SIG-M5 (cell line): Measurements from ENCODE around the gene ABCB10.
"Not testable (repeated sequence)": the region's sequence is repeated elsewhere in the genome, so short reads cannot be mapped to it uniquely, and the experiment has no call there.

ENCODE experiments used
- DNase-seq: peaks from one replicate; lab custom pipeline; 2025; lab: John Stamatoyannopoulos, UW

The ABCB10 gene

DNA sequence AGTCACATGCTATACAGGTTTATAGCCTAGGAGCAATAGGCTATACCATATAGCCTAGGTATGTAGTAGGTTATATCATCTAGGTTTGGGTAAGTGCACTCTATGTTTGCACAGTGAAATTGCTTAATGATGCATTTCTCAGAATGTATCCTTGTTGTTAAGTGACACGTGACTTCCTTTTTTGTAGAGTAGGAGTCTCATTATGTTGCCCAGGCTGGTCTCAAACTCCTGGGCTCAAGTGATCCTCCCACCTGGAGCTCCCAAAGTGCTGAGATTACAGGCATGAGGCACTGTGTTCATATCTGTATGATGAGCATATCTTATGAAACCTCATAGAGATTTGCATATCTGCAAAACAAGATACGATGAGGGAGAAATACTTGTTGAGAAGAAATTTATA lies 13.8 kb upstream of the ABCB10 start:
- DNase-seq, result no peak

DNA sequence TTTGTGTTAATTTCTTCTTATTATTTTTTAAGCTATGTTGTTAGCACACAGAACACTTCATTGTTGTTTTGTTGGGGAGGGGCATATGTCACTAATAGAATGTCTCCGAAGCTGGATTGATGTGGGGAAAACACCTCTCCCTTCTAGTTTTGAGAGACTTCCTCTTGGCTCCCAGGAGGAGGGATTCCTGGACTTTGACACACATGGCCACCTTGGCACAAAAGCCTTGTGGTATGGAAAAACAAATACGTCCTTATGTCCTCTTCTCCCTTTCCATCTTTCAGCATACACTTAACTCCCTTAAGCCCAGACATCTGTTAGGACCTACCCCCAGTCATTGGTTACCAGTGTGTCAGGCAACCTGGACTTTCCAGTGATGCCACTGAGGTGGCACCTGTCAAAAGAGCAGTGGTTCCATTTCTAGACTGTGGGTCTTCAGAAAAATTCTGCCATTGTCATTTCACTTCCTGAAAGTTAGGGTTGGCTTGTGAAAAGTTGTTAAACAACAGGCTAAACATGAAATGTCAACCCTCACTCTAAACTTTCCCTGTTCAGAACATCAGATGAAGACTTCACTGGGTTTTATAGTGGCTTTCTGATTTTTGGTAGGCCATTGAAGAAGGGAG lies 12.5 kb upstream of the ABCB10 start:
- DNase-seq, result no peak

DNA sequence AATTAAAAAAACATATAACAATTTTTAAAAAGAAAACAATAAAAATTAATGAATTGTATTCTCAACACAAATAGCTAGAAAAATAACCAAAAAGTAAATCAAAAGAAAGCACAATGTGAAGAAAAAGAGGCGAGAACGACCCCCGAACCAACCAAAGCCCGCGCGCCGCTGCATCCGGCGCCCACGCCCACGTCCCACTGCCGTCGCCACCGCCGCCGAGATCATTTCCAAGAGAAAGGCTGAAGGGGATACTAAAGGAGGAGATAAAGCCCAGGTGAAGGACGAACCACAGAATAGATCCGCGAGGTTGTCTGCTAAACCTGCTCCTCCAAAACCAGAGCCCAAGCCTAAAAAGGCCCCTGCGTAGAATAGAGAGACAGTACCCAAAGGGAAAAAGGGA lies 11.8 kb upstream of the ABCB10 start:
- no peak for DNase-seq

DNA sequence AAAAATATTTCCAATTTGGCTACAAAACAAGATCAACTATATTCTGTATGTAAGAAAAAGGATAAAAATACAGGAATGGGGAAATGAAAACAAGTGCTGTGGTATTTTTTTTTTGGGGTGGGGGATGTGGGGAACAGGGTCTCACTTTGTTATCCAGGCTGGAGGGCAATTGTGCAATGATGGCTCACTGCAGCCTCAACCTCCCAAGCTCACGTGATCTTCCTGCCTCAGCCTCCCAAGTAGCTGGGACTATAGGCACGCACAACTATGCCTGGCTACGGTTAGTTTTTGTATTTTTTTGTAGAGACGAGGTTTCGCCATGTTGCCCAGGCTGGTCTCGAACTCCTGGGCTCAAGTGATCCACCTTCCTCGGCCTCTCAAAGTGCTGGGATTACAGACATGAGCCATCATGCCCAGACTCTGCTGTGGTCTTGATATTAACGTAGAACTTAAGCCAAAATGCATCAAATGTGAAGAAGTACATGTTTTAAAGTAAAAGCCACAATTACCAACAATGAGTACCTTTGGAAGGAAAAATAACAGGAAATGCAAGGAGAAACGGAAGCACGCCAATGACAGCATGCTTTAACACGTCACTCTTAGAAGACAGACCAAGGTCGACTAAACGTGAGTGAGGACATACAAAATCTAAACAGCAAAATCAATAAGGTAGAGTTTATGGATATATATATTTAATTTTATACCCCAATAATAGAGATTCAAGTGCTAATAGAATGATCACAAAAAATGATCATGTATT lies 8.8 kb upstream of the ABCB10 start:
- peak; percentile 65 for DNase-seq

DNA sequence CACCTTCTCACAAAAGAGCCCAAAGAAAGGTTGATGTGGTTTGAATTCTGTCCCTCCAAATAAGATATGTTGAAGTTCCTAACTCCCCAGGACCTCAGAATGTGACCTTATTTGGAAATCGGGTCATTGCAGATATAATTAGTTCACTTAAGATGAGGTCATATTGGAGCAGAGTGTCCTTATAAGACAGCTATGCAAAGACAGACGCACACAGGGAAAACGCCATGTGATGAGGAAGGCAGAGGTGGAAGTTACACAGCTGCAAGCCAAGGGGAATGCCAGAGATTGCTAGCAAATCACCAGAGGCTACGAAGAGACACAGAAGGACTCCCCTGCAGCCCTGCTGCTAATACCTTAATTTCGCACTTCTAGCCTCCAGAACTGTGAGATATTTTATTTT lies 5.2 kb upstream of the ABCB10 start:
- no peak for DNase-seq

DNA sequence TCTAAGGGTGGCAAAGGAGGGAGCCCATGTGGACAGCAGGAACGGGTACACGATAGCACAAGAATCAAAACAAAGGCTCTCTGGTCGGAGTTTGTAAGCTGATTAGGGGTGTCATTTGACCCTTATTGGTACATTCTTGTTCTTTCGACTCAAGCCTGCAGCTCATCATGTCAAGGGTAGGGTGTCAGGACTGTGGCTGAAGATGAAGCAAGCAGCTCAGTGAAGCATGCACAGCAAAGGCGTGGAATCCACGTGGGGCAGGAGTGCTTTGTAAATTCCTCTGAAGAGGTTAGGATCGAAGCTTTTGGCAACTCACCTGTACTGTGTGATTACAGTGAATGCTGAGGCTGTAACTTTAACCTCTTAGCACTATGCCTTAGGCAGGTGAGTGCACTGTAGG lies 4.7 kb upstream of the ABCB10 start:
- no peak for DNase-seq

DNA sequence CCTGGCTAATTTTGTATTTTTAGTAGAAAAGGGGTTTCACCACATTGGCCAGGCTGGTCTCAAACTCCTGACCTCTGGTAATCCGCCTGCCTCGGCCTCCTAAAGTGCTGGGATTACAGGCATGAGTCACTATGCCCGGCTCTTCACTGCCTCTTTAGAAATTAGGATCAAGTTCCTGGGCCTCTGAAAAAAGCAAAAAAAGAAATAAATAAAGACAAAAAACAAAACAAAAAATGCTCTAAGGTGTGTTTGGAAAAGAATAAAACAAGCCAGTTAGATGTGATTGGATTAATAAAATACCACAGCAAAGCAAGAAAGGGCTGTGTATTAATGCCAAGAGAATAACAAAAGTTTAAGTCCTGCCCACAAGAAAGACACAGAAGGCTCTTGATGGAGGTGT lies 4.2 kb upstream of the ABCB10 start:
- no peak for DNase-seq

DNA sequence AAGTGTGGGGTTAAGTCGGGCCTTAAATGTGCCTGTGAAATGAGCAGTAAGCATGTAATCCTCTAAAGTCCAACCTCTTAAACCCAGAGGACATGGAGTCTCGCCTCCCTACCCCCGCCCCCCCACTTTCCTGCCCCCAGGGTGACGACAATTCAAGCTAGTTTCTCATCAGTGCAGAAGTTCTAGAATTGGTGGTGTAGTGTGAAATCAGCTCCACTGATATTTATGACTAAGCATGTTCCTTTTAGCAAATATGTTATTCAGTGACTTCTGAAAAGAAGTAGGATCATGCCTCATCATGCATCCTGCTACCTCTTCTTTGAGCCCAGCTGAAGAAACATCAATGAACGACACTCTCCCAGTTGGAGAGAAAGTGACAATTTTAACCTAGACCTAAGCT lies 2.6 kb upstream of the ABCB10 start:
- no peak for DNase-seq

DNA sequence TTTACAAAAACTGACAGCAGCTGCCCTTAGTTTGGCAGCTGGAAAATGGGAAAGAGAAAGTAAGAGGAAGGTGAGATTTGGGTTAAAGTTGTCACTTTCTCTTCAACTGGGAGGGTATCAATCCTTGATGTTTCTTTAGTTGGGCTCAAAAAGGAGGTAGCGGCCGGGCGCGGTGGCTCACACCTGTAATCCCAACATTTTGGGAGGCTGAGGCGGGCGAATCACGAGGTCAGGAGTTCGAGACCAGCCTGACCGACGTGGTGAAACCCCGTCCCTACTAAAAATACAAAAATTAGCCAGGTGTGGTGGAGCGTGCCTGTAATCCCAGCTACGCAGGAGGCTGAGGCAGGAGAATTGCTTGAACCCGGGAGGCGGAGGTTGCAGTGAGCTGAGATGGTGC lies 1.6 kb upstream of the ABCB10 start:
- not testable (repeated sequence) for DNase-seq

DNA sequence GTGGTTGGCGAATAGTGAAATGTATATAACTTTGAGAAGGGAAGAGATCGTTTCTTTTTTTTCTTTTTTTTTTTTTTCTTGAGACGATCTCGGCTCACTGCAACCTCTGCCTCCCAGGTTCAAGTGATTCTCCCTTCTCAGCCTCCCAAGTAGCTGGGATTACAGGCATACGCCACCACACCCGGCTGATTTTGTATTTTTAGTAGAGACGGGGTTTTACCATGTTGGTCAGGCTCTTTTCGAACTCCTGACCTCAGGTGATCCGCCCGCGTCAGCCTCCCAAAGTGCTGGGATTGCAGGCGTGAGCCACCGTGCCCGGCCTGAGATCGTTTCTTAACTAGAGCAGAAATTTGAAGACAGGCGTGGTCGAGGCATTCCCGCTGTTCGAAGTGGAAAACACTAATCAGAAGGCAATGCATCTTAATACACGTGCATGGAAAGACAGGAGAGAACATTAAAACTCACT lies 862 bp upstream of the ABCB10 start:
- DNase-seq, result not testable (repeated sequence)

DNA sequence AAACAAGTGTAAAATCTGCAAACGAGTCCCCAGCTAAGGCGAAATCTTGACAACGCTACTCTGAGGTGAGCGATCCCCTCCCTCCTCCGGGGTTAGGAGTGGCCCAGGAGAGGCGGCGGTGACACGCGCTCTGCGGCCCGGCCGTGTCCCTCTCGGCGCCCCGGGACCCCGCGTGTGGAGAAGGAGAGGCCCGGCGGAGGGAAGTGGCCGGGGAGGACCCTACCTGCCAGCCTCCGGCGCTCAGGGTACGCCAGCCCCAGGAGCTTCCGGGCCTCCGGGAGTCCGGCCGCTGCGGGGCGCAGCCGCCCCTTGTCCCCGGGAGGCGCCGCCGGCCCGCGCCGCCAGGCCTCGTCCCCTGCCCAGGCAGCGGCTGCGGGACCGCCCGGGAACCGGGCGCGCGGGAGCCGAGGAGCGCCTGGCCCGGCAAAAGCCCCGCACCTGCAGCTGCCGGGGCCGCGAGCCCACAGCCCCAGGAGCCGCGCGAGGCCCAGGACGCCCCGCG lies 543 bp downstream of the ABCB10 start:
- DNase-seq, result no peak

DNA sequence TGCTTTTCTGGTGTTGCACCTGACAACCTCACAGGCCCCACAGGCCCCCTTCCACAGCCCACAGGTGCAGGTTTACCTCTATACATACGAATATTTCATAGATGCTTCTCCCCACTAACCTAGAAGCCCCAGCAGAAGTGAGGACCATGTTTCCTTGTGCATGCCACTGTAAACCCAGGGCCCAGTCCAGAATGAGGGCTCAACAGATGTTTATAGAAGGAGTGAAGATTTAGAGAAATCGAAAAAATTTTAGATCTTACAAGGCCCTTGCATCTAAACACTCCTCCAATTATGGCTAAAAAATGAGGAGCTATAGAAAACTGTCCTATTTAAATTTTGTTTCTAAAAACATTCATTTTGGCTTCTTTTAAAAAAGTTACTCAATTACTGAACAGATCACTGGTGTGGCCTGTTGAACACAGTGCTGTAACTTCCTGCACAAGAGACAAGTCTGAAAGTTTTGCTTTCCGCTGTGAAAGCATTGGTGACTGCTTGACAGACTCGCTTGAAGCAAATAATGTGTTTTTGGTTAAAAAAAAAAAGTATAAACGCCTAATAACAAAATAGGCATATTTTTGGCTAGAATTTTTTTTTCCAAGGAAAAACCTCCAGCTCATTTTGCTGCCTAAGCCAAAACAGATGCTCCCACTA lies 1.2 kb downstream of the ABCB10 start:
- DNase-seq, result no peak

DNA sequence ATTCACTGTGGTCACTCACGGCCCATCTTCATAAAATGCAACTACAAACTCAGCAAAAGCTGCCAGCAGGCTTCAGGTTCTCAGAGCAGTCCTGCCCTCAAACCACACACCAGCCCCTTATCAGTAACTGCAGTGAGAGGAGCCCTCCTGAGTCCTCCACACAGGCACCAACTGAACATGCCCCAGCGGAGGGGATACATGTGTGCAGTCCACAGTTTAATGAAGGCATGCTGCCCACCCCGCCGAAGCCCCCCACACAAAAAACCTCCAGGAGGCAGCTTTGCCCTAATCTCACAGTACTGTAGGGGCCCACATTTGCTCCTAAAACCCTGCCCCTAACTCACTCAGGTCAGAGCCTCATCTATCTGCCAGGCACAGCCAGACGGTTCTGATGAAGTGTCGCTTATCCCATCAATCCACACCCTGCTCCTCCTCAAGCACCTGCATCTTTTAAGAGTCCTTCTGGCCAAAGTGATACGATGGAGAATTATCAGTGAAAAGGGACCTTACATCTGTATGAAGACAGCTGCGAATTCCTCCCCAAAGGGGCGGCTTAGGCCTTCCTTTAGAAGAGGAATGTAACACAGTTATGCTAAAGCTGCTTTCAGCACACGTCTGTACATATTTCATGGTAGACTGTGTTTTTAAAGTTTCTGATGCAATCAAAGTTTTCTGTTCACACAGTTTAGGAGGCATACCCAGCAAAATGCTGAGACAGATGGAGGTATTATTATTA lies 3.5 kb downstream of the ABCB10 start:
- DNase-seq, result no peak

DNA sequence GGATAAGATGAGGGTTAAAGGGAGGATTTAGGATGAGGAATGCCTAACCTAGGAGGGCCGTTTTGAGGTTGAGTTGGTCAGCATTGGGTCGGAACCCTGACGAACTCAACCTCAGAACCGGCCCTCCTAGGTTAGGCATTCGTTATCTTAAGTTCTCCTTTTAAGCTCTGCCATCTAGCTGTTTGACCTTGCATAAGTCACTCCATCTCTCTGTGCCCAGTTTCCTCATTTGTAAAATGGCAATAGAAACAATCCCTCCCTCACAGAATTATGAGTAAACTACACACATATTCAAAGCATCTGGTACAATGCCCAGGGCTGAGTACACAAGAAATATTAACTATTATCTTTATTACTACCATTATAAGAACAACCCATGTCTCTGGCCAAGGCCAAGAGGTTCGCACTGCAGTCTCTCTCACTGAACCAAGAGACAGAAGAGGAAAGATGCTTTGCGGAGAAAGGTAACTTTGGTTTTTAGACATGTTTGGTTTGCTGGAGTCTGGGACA lies 4.8 kb downstream of the ABCB10 start:
- DNase-seq, result no peak

DNA sequence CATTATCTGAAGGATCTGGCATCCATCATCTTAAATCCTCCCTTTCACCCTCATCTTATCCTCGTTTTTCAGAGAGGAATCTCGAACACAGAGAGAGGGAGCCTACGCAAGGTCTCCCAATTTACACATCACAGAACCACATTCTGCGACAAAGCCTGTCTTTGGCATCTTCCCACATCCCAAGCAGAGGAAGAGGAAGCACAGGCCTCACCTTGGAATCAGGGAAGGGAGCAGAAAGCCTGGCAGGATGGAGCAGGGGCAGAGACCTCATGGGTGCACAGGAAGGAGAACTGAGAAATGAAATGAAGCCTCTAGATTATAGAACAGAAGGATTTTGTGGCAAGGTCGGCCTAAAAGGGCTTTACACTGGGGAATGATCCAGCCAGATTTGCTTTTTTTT lies 5.8 kb downstream of the ABCB10 start:
- DNase-seq, result no peak

DNA sequence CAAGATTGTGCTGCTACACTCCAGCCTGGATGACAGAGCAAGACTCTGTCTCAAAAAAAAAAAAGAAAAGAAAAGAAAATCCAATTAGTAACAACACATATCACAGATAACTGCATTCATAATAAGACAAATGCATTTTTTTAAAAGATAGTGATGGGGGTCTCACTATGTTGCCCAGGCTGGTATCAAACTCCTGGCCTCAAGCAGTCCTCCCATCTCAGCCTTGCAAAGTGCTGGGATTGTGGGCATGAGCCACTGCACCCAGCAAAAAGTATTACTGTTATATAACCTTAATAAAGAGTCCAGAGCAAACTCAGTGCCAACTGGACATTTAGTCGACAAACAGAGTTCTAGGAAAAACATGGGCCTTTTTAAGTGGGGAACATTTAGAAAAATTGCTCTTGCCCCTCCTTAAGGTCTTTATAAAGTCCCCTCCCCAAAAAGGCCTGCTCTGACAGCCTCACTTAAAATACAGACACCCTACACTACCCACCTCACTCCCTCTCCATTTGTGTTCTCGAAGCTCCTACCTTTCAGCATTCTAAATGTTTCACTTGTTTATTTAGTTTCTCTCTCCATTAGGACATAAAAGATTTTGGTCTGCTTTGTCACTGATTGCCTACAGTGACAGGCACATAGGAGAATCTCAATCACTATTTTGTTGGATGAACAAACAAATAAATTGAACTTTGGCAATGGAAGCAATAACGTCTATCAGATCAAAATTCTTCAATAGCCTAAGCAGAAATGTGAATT lies 7.5 kb downstream of the ABCB10 start:
- no peak for DNase-seq

DNA sequence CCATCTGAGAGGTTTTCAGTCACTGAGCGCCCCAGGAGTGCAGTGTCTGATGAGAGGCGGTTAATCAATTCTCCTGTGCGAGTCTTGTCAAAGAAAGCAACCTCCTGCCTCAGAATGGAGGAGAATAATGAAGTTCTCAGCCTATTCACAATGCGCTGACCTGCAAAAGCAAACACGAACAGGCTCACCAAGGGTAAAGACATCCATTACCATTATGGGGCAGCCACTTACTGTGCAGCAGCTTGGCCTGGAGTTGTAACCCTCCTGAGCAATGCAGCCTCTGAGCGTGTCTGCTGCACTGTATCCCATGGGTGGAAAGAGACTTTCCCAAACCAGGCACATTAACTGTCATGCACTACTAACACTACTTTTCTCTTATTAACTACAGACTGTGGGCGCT lies 11.0 kb downstream of the ABCB10 start:
- DNase-seq, result no peak

DNA sequence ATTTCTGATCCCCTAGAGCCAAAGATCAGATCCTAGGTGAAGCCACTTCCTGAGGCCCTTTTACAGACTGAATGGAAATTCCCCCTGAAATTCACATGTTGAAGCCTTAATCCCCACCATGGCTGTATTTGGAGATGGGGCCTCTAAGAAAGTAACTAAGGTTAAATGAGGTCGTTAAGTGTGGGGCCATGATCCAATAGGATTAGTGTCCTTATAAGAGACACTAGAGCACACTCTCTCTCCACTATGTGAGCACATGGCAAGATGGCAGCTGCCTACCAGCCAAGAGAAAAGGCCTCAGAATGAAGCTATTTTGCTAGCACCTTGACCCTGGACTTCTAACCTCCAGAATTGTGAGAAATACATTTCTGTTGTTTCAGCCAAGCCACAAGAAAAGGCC lies 13.9 kb downstream of the ABCB10 start:
- DNase-seq, result no peak

DNA sequence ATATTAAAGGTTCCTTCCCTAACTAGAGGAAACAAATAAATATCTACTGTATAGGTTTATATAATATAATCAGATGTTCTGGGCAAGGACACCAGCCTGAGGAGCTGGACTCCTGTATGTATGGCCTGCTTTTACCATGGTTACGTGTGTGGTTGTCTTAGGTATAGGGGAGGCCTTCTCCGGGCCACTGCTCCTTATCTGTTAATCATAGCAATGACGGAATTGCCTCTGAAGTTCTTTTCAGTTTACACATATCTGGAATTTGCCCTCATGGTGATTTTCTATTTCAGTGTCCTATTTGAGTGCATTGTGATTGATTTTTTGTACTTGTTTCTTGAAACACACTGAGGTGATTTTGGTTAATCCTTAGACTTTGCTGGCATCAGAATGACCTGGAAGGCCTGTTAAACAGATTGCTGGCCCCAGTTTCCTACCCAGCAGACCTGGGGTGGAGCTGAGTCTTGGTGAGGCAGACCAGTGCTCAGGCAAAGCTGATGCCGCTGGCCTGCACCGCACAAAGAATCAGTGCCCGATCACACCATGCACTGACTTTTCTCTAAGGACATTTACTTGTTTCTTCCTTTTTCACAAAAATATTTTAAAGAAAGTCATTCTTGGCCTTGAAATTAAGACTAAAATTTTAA lies 18.5 kb downstream of the ABCB10 start:
- DNase-seq, result no peak

DNA sequence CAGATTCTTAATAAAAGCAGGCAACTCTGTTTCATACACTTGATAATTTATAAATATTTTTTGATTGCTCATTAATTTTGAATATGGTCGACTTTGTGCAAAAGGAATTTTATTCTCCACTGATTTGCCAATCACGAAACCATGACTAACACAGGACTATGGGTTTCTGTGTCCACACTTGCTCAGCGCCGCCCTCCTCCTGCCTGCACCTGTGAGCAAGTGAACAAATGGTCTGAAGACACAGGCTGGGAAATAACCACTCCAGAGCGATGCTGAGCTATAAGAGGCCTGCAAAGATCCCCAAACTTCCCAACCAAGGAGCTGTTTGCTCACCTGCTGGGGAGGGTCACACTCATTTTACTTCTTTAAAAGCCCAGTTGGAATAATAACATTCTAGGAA lies 19.6 kb downstream of the ABCB10 start:
- DNase-seq, result no peak

DNA sequence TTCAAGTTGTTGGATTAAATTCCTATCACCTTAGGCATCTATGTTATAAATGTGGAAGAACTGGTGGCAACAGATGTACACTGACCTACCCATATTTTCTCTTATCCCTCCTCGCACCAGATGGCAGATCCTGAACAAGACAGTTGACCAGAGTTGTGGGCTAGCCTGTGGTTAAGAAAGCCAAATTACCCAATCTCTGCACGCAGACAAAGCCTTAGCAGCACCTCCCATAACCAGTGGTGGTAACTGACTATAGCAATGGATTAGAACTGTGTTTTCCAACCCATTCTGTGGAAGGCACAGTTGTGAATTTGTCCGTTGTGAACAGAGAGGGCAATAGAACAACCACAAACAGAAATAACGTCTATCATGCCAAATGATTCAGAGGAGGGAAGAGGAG lies 20.6 kb downstream of the ABCB10 start:
- DNase-seq, result peak; percentile 88
